Lower leg skin (tissue), 3 donors: ENCODE data around the gene EID2.

Experiments used
- CTCF ChIP-seq, 3 donors: fragments of 450-650 bp; IDR thresholded peaks; one replicate each; pipeline ENCODE4 v1.5.1; 2016; ENCODE audit warnings: antibody characterized with exemption in 3 of 3, mild to moderate bottlenecking in 3 of 3, moderate library complexity in 2 of 3
- POLR2A ChIP-seq, 2 donors: fragments of 450-650 bp; IDR thresholded peaks; one replicate each; pipeline ENCODE4 v1.6.1; 2016 to 2017; ENCODE audit warnings: antibody characterized with exemption in 2 of 2, mild to moderate bottlenecking in 1 of 2, moderate library complexity in 1 of 2

- TF ChIP-seq POLR2A (IDR thresholded peaks at IDR 0.05), result no peak
- TF ChIP-seq CTCF (IDR thresholded peaks at IDR 0.05), result no peak
These were observed 43.9 kb downstream of the EID2 start for GRCh38 chr19:39496063-39496462.
